ENCODE results near the gene LMX1A. TPM values are rescaled to one million over a fixed set of nuclear protein-coding genes. Genes with fewer than 3 reads are reported as not detected.

Gene LMX1A
- total RNA-seq, 2 donors from 2014 or later, result 0.28 TPM; not detected in 1

- 90% methylated on average over 4 of the region's 4 CpGs for WGBS
- no peaks in the 10 kb centered on the region for H3K4me1 ChIP-seq (replicated peaks)
- intact Hi-C loops (cut with DNase I), result no loop called here
- H3K27me3 ChIP-seq (replicated peaks; ENCODE audit: insufficient read depth), result no peaks in the 10 kb centered on the region
- no peak for DNase-seq (ENCODE audit: low spot score)
- no peak overlapping the region for H3K4me3 ChIP-seq
- H3K36me3 ChIP-seq, result no peaks in the 10 kb centered on the region
- H3K9me3 ChIP-seq, result no peaks in the 10 kb centered on the region
- TF ChIP-seq POLR2A (IDR thresholded peaks at IDR 0.05), result no peak
- TF ChIP-seq POLR2AphosphoS5 (IDR thresholded peaks at IDR 0.05), result no peak
- TF ChIP-seq CTCF (IDR thresholded peaks at IDR 0.05), result no peak
- H3K27ac ChIP-seq, result no peak overlapping the region
Measured at GRCh38 chr1:165296205-165296604, 60.3 kb downstream of the LMX1A start.

DNA sequence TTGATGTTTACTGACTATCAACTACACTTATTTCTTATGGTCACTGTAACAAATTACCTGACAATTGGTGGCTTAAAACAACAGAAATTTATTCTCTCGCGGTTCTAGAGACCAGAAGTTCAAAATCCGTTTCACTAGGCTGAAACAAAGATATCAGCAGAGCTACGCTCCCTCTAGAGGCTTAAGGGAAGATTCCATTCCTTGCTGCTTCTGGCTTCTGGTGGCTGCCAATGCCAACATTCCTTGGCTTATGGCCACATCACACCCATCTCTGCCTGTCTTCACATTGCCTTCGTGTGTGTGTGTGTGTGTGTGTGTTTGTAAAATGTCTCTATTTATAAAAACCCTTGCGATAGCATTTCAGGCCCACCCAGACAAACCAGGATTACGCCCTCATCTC lies 66.4 kb downstream of the LMX1A start:
- WGBS, result 65% methylated on average over 7 of the region's 7 CpGs
- DNase-seq (ENCODE audit: low spot score), result no peak
- Histone ChIP-seq H3K9me3 (no peaks in the 10 kb centered on the region), H3K4me3 (no peak overlapping the region), H3K4me1 (replicated peaks) (no peaks in the 10 kb centered on the region), H3K27ac (no peak overlapping the region), H3K36me3 (no peaks in the 10 kb centered on the region), H3K27me3 (replicated peaks; ENCODE audit: insufficient read depth) (no peaks in the 10 kb centered on the region)
- no peak for TF ChIP-seq POLR2A (IDR thresholded peaks at IDR 0.05)
- TF ChIP-seq CTCF (IDR thresholded peaks at IDR 0.05), result peak in 1 of 4 experiments; percentile 27
- intact Hi-C loops (cut with DNase I), result no loop called here

- no peaks in the 10 kb centered on the region for H3K4me1 ChIP-seq (replicated peaks)
- WGBS, result 94% methylated on average over 3 of the region's 3 CpGs
- no peaks in the 10 kb centered on the region for H3K9me3 ChIP-seq
- DNase-seq (ENCODE audit: low spot score), result no peak
- TF ChIP-seq POLR2AphosphoS5 (IDR thresholded peaks at IDR 0.05) (no peak), CTCF (IDR thresholded peaks at IDR 0.05) (no peak), POLR2A (IDR thresholded peaks at IDR 0.05) (no peak)
- H3K4me3 ChIP-seq, result no peak overlapping the region
- no peaks in the 10 kb centered on the region for H3K27me3 ChIP-seq (replicated peaks; ENCODE audit: insufficient read depth)
- no peaks in the 10 kb centered on the region for H3K36me3 ChIP-seq
- intact Hi-C loops (cut with DNase I), result no loop called here
- H3K27ac ChIP-seq, result no peak overlapping the region
Measured at GRCh38 chr1:165289556-165289955, 67.0 kb downstream of the LMX1A start.

- Histone ChIP-seq H3K4me3 (no peak overlapping the region), H3K27ac (no peak overlapping the region), H3K4me1 (replicated peaks) (no peaks in the 10 kb centered on the region), H3K9me3 (no peaks in the 10 kb centered on the region), H3K36me3 (no peaks in the 10 kb centered on the region), H3K27me3 (replicated peaks; ENCODE audit: insufficient read depth) (no peaks in the 10 kb centered on the region)
- TF ChIP-seq POLR2AphosphoS5 (IDR thresholded peaks at IDR 0.05), result peak; percentile 25
- TF ChIP-seq POLR2A (IDR thresholded peaks at IDR 0.05), result no peak
- intact Hi-C loops (cut with DNase I), result no loop called here
- 21% methylated on average over 15 of the region's 15 CpGs for WGBS
- DNase-seq (ENCODE audit: low spot score), result peak; percentile 50
Measured at GRCh38 chr1:165288350-165289120, 68.0 kb downstream of the LMX1A start.

GRCh38 chr1:165287781-165288180 lies 68.7 kb downstream of the LMX1A start:
- Histone ChIP-seq H3K27ac (no peak overlapping the region), H3K4me1 (replicated peaks) (no peaks in the 10 kb centered on the region), H3K27me3 (replicated peaks; ENCODE audit: insufficient read depth) (no peaks in the 10 kb centered on the region), H3K9me3 (no peaks in the 10 kb centered on the region), H3K36me3 (no peaks in the 10 kb centered on the region), H3K4me3 (no peak overlapping the region)
- 63% methylated on average over 4 of the region's 4 CpGs for WGBS
- TF ChIP-seq POLR2A (IDR thresholded peaks at IDR 0.05), result no peak
- TF ChIP-seq CTCF (IDR thresholded peaks at IDR 0.05), result no peak
- no peak for DNase-seq (ENCODE audit: low spot score)
- intact Hi-C loops (cut with DNase I), result no loop called here

All from prostate gland (tissue), 2 donors.